OCI-LY3 (cell line): ENCODE data around the gene POM121L2.

Experiments used
- EZH2phosphoT487 ChIP-seq: fragments of 200-600 bp; shearing (Covaris generic); IDR thresholded peaks from 2 replicates; pipeline ENCODE4 v1.6.1; 2018; ENCODE audit warnings: antibody characterized with exemption, mixed run types, low read depth
- TF ChIP-seq, protein P1 (sequence below): fragments of 200-600, 300-600 bp; sonication (generic); IDR thresholded peaks from 2 replicates; pipeline ENCODE4 v1.5.1; 2014; ENCODE audit warnings: antibody characterized with exemption, low read length, low read depth

DNA sequence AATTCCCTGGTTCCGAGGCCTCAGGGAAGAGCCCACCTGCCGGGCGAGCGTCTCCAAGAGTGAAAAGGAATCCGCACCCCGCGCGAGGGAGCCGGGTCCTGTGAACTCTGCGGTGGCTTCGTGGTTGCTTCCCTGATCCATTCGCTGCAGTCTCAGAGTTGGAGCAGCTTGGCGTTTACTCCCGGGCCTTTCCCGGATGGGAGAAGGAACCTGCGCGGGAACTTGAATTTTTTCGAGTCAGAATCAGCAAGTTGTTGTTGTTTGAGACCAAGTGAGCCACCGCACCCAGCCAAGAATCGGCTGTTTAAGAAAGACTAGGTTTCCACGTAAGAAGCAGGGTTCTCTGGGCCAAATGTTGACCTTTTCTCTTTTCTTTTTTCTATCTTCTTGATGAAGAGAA is 51.7 kb downstream of the POM121L2 start:
- TF ChIP-seq, protein P1, sequence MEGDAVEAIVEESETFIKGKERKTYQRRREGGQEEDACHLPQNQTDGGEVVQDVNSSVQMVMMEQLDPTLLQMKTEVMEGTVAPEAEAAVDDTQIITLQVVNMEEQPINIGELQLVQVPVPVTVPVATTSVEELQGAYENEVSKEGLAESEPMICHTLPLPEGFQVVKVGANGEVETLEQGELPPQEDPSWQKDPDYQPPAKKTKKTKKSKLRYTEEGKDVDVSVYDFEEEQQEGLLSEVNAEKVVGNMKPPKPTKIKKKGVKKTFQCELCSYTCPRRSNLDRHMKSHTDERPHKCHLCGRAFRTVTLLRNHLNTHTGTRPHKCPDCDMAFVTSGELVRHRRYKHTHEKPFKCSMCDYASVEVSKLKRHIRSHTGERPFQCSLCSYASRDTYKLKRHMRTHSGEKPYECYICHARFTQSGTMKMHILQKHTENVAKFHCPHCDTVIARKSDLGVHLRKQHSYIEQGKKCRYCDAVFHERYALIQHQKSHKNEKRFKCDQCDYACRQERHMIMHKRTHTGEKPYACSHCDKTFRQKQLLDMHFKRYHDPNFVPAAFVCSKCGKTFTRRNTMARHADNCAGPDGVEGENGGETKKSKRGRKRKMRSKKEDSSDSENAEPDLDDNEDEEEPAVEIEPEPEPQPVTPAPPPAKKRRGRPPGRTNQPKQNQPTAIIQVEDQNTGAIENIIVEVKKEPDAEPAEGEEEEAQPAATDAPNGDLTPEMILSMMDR = no peak
- no peak for TF ChIP-seq EZH2phosphoT487
